Mucosa of stomach (tissue), 1 donor: ENCODE results near the gene MYOM3.

ENCODE experiments used
- H3K27me3 ChIP-seq: one replicate; pipeline ENCODE4 v1.7.0; 2013; ENCODE audit warnings: mild to moderate bottlenecking, low read length; ENCODE audit not compliant: control insufficient read depth, insufficient read depth
- H3K36me3 ChIP-seq: one replicate; pipeline ENCODE4 v1.7.0; 2013; ENCODE audit warnings: low read length; ENCODE audit not compliant: control insufficient read depth, insufficient read depth
- H3K4me1 ChIP-seq: one replicate; pipeline ENCODE4 v1.7.0; 2013; ENCODE audit warnings: mild to moderate bottlenecking, low read length; ENCODE audit not compliant: control insufficient read depth, insufficient read depth
- H3K4me3 ChIP-seq: one replicate; pipeline ENCODE4 v1.7.0; 2013; ENCODE audit warnings: low read length
- H3K9ac ChIP-seq: one replicate; pipeline ENCODE4 v1.7.0; 2013; ENCODE audit warnings: mild to moderate bottlenecking, low read length, moderate library complexity
- H3K9me3 ChIP-seq: one replicate; pipeline ENCODE4 v1.7.0; 2013; ENCODE audit warnings: mild to moderate bottlenecking, low read length, moderate library complexity; ENCODE audit not compliant: control insufficient read depth
- donor health status: Pancreatic carcinoma.

The MYOM3 gene

GRCh38 chr1:24133819-24134218 is 21.9 kb upstream of the MYOM3 start:
- H3K27me3 ChIP-seq = no peaks in the 10 kb centered on the region
- no peaks in the 10 kb centered on the region for H3K4me1 ChIP-seq
- H3K4me3 ChIP-seq = no peak overlapping the region
- H3K9ac ChIP-seq = no peak overlapping the region
- no peaks in the 10 kb centered on the region for H3K36me3 ChIP-seq
- no peaks in the 10 kb centered on the region for H3K9me3 ChIP-seq

GRCh38 chr1:24130385-24130784 is 18.4 kb upstream of the MYOM3 start:
- Histone ChIP-seq H3K9ac (no peak overlapping the region), H3K27me3 (no peaks in the 10 kb centered on the region), H3K4me3 (no peak overlapping the region), H3K36me3 (no peaks in the 10 kb centered on the region), H3K9me3 (no peaks in the 10 kb centered on the region), H3K4me1 (no peaks in the 10 kb centered on the region)

DNA sequence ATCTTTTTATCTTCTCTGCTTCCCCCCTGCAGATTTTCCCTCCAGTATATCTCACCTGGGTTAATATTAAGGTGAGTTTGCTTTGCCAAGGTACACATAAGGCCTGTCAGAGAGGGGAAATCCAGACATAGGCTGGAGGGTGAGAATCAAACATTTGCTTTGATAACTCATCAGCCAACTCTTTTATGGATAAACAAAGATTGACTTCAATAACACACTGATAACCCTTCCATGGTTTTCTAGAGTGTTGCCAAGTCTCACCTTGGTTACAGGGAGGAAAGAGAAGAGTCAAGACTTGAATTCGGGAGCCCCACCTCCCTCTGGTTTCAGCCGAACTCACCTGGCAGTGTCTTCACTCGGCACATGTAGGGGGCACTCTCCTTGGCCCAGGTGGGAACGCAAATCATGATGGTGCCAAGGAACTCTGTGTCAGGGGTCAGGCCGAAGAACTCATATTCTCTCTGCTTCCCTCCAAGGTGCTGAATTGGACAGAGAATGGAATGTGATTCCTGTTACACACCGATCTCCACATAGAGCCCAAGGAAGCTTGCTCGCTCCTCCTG is 15.9 kb upstream of the MYOM3 start:
- no peak overlapping the region for H3K4me3 ChIP-seq
- no peak overlapping the region for H3K9ac ChIP-seq
- H3K9me3 ChIP-seq = no peaks in the 10 kb centered on the region
- no peaks in the 10 kb centered on the region for H3K27me3 ChIP-seq
- H3K36me3 ChIP-seq = no peaks in the 10 kb centered on the region
- H3K4me1 ChIP-seq = no peaks in the 10 kb centered on the region

DNA sequence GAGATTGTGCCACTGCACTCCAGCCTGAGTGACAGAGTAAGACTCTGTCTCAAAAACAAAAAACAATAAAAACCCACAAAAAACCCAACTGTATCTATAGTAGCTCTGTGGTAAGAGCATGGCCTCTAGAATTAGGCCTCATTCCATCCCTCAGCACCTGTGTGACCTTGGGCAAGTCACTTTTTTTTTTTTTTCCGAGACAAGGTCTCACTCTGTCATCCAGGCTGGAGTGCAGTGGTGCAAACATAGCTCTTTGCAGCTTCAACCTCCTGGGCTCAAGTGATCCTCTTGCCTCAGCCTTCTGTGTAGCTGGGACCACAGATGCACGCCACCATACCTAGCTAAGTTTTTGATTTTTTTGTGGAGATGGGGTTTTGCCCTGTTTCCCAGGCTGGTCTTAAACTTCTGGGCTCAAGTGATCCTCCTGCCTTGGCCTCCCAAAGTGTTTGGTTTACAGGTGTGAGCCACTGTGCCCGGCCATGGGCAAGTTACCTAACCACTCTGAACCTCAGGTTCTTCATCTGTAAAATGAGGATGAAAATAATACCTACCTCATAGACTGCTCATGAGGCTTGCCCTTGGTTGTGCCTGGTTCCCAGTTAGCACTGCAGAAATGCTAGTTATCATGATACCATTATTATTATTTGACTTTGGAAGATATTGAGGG is 15.3 kb upstream of the MYOM3 start:
- Histone ChIP-seq H3K4me3 (no peak overlapping the region), H3K4me1 (no peaks in the 10 kb centered on the region), H3K36me3 (no peaks in the 10 kb centered on the region)

DNA sequence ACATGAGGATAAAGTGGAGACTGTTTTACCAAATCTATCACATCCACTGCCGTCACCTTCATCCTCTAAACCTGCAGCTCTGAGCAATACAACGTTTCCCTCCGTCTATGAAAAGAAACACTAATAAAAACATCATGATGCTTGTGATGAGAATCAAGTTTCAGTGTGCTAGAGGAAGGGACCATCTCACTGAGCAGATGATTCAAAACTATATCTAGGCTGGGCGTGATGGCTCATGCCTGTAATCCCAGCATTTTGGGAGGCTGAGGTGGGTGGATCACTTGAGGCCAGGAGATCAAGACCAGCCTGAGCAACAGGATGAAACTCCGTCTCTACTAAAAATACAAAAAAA is 14.7 kb upstream of the MYOM3 start:
- no peaks in the 10 kb centered on the region for H3K27me3 ChIP-seq
- H3K9ac ChIP-seq = no peak overlapping the region
- H3K36me3 ChIP-seq = no peaks in the 10 kb centered on the region
- no peaks in the 10 kb centered on the region for H3K9me3 ChIP-seq
- H3K4me1 ChIP-seq = no peaks in the 10 kb centered on the region
- H3K4me3 ChIP-seq = no peak overlapping the region

More for the DNA sequence above, 15.3 kb upstream of the MYOM3 start:
- Histone ChIP-seq H3K9ac (no peak overlapping the region), H3K27me3 (no peaks in the 10 kb centered on the region), H3K9me3 (no peaks in the 10 kb centered on the region)

- Histone ChIP-seq H3K27me3 (no peaks in the 10 kb centered on the region), H3K9ac (no peak overlapping the region), H3K9me3 (no peaks in the 10 kb centered on the region), H3K36me3 (no peaks in the 10 kb centered on the region), H3K4me3 (no peak overlapping the region), H3K4me1 (peaks cover under 1% of the 10 kb centered on the region)
Measured at GRCh38 chr1:24126018-24126671, 14.2 kb upstream of the MYOM3 start.

- no peaks in the 10 kb centered on the region for H3K27me3 ChIP-seq
- no peak overlapping the region for H3K4me3 ChIP-seq
- no peak overlapping the region for H3K9ac ChIP-seq
- H3K4me1 ChIP-seq = peaks cover 8% of the 10 kb centered on the region
- no peaks in the 10 kb centered on the region for H3K36me3 ChIP-seq
- no peaks in the 10 kb centered on the region for H3K9me3 ChIP-seq
Measured at GRCh38 chr1:24125456-24125855, 13.5 kb upstream of the MYOM3 start.

DNA sequence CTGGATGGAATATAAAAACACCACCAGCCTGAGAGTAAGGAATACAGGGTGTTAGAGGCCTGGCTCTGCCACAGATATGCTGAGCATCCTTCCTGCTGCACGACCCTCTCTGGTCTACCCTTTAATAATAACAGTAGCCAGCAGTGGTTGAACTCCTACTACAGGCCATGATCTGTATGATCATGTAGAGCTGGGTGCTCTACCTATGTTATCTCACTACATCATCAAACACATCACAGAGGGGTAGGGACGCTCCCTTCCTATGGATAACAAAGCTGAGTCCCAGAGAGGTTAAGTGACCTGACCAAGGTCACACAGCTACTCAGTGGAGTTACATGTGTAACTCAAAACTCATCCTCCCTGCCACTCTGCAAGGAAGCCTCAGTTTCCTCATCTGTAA is 13.0 kb upstream of the MYOM3 start:
- H3K9me3 ChIP-seq = no peaks in the 10 kb centered on the region
- H3K4me1 ChIP-seq = peaks cover 13% of the 10 kb centered on the region
- H3K4me3 ChIP-seq = no peak overlapping the region
- H3K36me3 ChIP-seq = no peaks in the 10 kb centered on the region
- no peaks in the 10 kb centered on the region for H3K27me3 ChIP-seq
- H3K9ac ChIP-seq = no peak overlapping the region

- Histone ChIP-seq H3K4me3 (no peak overlapping the region), H3K36me3 (no peaks in the 10 kb centered on the region), H3K4me1 (peaks cover 26% of the 10 kb centered on the region), H3K27me3 (no peaks in the 10 kb centered on the region), H3K9me3 (no peaks in the 10 kb centered on the region), H3K9ac (no peak overlapping the region)
Measured at GRCh38 chr1:24123611-24124010, 11.7 kb upstream of the MYOM3 start.

- no peaks in the 10 kb centered on the region for H3K36me3 ChIP-seq
- H3K9ac ChIP-seq = no peak overlapping the region
Measured at GRCh38 chr1:24122776-24123175, 10.8 kb upstream of the MYOM3 start.

DNA sequence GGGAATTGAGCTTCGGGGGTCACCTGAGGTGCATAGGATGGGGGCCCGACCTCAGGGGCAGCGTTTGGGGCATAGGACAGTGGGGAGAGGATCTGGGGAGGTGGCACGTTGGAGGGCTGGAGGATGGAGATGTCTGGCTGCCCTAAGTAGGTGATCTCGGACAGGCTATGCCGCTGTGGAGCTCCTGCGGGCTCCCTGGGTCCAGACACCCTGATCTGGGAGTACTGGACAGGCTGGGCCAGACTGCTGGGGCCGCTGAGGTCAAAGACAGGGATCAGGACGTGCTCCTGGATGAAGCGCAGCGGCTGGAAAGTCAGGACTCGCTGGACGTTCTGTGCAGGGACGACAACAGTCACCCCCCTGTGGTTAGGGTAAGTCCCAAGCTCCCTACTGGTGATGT is 9.5 kb upstream of the MYOM3 start:
- no peak overlapping the region for H3K9ac ChIP-seq
- no peaks in the 10 kb centered on the region for H3K27me3 ChIP-seq
- no peaks in the 10 kb centered on the region for H3K36me3 ChIP-seq
- peaks cover 39% of the 10 kb centered on the region for H3K4me1 ChIP-seq
- H3K9me3 ChIP-seq = no peaks in the 10 kb centered on the region
- H3K4me3 ChIP-seq = no peak overlapping the region

More at GRCh38 chr1:24122776-24123175, 10.8 kb upstream of the MYOM3 start:
- H3K9me3 ChIP-seq = no peaks in the 10 kb centered on the region
- peaks cover 35% of the 10 kb centered on the region for H3K4me1 ChIP-seq
- H3K4me3 ChIP-seq = no peak overlapping the region
- H3K27me3 ChIP-seq = no peaks in the 10 kb centered on the region

GRCh38 chr1:24120965-24121364 is 9.0 kb upstream of the MYOM3 start:
- no peak overlapping the region for H3K9ac ChIP-seq
- no peak overlapping the region for H3K4me3 ChIP-seq
- no peaks in the 10 kb centered on the region for H3K27me3 ChIP-seq
- H3K36me3 ChIP-seq = no peaks in the 10 kb centered on the region
- no peaks in the 10 kb centered on the region for H3K9me3 ChIP-seq
- peaks cover 39% of the 10 kb centered on the region for H3K4me1 ChIP-seq
